Mesothelial cell of epicardium (in vitro differentiated cells): ENCODE data around the gene NPDC1. TPM values are rescaled to one million over a fixed set of nuclear protein-coding genes. Genes with fewer than 3 reads are reported as not detected.

Experiments used
- DNase-seq, 2 experiments: peaks; one replicate each; pipeline ENCODE4 v3.0.0; 2021; ENCODE audit warnings: low spot score in 2 of 2; ENCODE audit not compliant: unreplicated experiment in 2 of 2
- H3K27ac Mint-ChIP-seq: 2 replicates; pipeline ENCODE4 v1.8.0; 2021; ENCODE audit warnings: mixed read lengths
- H3K27me3 Mint-ChIP-seq: 2 replicates; pipeline ENCODE4 v1.8.0; 2021; ENCODE audit warnings: low read depth, mixed read lengths
- H3K36me3 Mint-ChIP-seq: 2 replicates; pipeline ENCODE4 v1.8.0; 2021; ENCODE audit warnings: mixed read lengths
- H3K4me1 Mint-ChIP-seq: 2 replicates; pipeline ENCODE4 v1.8.0; 2021; ENCODE audit warnings: mixed read lengths
- H3K4me3 Mint-ChIP-seq: 2 replicates; pipeline ENCODE4 v1.8.0; 2021; ENCODE audit warnings: mild to moderate bottlenecking, moderate library complexity, mixed read lengths
- H3K9me3 Mint-ChIP-seq: 2 replicates; pipeline ENCODE4 v1.8.0; 2021; ENCODE audit warnings: mixed read lengths
- CTCF ChIP-seq: fragments of 200-600 bp; sonication (generic); IDR thresholded peaks from one replicate; pipeline ENCODE4 v1.5.0; 2021; ENCODE audit warnings: antibody characterized with exemption; ENCODE audit not compliant: unreplicated experiment
- total RNA-seq: library from RNA; stranded (reverse); gene quantifications from 3 replicates; pipeline ENCODE4 v1.2.1, GENCODE V29; 2021

The NPDC1 gene
- total RNA-seq, 1 donor from 2014 or later, result 75.8 TPM

- Mint-ChIP-seq H3K9me3 (no peaks in the 10 kb centered on the region), H3K36me3 (no peaks in the 10 kb centered on the region), H3K4me1 (peaks cover 5% of the 10 kb centered on the region), H3K4me3 (no peak overlapping the region), H3K27ac (no peak overlapping the region), H3K27me3 (peaks cover 57% of the 10 kb centered on the region)
- TF ChIP-seq CTCF, result no peak
- no peak for DNase-seq
Measured at GRCh38 chr9:137080260-137081122, 34.5 kb upstream of the NPDC1 start.

- no peak overlapping the region for H3K4me3 Mint-ChIP-seq
- no peak overlapping the region for H3K27ac Mint-ChIP-seq
- peaks cover 68% of the 10 kb centered on the region for H3K27me3 Mint-ChIP-seq
- H3K36me3 Mint-ChIP-seq, result no peaks in the 10 kb centered on the region
- H3K9me3 Mint-ChIP-seq, result no peaks in the 10 kb centered on the region
- TF ChIP-seq CTCF, result no peak
- no peak for DNase-seq
- H3K4me1 Mint-ChIP-seq, result peaks cover 4% of the 10 kb centered on the region
Measured at GRCh38 chr9:137079401-137079787, 33.4 kb upstream of the NPDC1 start.

GRCh38 chr9:137078701-137079400 is 32.9 kb upstream of the NPDC1 start:
- Mint-ChIP-seq H3K9me3 (no peaks in the 10 kb centered on the region), H3K36me3 (no peaks in the 10 kb centered on the region), H3K4me1 (peaks cover 4% of the 10 kb centered on the region), H3K4me3 (peak overlapping the region; percentile 59), H3K27ac (no peak overlapping the region), H3K27me3 (peaks cover 71% of the 10 kb centered on the region)
- DNase-seq, result no peak
- no peak for TF ChIP-seq CTCF

GRCh38 chr9:137077758-137078693 is 32.0 kb upstream of the NPDC1 start:
- Mint-ChIP-seq H3K27ac (no peak overlapping the region), H3K4me1 (peaks cover 4% of the 10 kb centered on the region), H3K4me3 (peak overlapping the region; percentile 59), H3K9me3 (no peaks in the 10 kb centered on the region), H3K36me3 (no peaks in the 10 kb centered on the region), H3K27me3 (peaks cover 69% of the 10 kb centered on the region)
- no peak for DNase-seq
- TF ChIP-seq CTCF, result no peak

GRCh38 chr9:137077010-137077747 is 31.2 kb upstream of the NPDC1 start, which contains the start of gene UAP1L1:
UAP1L1 (plus strand) TSS chr9:137077517; CDS start chr9:137077533, 16 bp downstream.
- H3K27me3 Mint-ChIP-seq, result peaks cover 69% of the 10 kb centered on the region
- DNase-seq, result no peak
- H3K4me3 Mint-ChIP-seq, result peak within 1 kb of the TSS; percentile 59
- H3K9me3 Mint-ChIP-seq, result no peaks in the 10 kb centered on the region
- no peaks in the 10 kb centered on the region for H3K36me3 Mint-ChIP-seq
- peaks cover 4% of the 10 kb centered on the region for H3K4me1 Mint-ChIP-seq
- no peak for TF ChIP-seq CTCF
- H3K27ac Mint-ChIP-seq, result no peak within 1 kb of the TSS
